Measurements from ENCODE around the gene GON4L.
A peak's percentile ranks its signal among the peaks of the same experiment; 100 is the strongest.
"Not testable (repeated sequence)": the region's sequence is repeated elsewhere in the genome, so short reads cannot be mapped to it uniquely, and the experiment has no call there.

The GON4L gene, protein sequence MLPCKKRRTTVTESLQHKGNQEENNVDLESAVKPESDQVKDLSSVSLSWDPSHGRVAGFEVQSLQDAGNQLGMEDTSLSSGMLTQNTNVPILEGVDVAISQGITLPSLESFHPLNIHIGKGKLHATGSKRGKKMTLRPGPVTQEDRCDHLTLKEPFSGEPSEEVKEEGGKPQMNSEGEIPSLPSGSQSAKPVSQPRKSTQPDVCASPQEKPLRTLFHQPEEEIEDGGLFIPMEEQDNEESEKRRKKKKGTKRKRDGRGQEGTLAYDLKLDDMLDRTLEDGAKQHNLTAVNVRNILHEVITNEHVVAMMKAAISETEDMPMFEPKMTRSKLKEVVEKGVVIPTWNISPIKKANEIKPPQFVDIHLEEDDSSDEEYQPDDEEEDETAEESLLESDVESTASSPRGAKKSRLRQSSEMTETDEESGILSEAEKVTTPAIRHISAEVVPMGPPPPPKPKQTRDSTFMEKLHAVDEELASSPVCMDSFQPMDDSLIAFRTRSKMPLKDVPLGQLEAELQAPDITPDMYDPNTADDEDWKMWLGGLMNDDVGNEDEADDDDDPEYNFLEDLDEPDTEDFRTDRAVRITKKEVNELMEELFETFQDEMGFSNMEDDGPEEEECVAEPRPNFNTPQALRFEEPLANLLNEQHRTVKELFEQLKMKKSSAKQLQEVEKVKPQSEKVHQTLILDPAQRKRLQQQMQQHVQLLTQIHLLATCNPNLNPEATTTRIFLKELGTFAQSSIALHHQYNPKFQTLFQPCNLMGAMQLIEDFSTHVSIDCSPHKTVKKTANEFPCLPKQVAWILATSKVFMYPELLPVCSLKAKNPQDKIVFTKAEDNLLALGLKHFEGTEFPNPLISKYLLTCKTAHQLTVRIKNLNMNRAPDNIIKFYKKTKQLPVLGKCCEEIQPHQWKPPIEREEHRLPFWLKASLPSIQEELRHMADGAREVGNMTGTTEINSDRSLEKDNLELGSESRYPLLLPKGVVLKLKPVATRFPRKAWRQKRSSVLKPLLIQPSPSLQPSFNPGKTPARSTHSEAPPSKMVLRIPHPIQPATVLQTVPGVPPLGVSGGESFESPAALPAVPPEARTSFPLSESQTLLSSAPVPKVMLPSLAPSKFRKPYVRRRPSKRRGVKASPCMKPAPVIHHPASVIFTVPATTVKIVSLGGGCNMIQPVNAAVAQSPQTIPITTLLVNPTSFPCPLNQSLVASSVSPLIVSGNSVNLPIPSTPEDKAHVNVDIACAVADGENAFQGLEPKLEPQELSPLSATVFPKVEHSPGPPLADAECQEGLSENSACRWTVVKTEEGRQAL (N-terminal part only)

DNA sequence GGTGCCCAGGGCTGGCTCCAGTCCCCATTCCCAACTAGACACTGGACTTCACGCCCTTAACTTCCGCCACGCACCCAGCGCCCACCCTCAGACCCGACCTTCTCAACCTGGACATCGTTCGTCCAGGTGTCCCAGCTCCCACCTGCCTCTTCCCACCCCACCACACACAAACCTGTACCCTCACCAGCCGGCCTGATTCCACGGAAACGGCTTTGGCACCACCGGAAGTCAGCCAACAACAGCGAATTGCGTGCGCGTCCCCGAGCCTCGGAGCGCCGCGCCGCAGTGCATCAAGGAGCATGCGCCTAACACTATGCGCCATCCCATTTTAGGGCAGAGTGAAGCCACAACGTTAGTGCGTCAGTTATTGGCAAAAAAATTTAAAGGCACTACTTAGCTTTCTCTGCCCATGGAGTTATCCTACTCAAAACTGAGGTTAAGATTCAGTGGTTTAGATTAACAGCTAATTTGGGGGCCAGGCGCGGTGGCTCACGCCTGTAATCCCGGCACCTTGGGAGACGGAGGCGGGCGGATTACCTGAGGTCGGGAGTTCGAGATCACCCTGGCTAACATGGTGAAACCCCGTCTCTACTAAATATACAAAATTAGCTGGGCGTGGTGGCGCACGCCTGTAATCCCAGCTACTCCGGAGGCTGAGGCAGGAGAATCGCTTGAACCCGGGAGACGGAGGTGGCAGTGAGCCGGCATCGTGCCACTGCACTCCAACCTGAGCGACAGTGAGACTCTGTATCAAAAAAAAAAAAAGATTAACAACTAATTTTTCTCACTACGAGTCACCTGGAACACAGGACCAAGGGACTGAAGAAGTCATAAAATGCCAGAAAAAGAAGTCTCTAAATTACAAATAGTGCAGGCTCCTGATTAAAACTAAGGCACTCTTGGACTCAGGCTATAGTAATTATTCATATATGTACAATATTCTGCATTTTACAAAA is at the start of gene GON4L:
GON4L (minus strand) TSS at position 240 of the 956 bp plus-strand sequence. CDS start 3,434 bp downstream, outside the sequence.
- peak; percentile 92 for DNase-seq

DNA sequence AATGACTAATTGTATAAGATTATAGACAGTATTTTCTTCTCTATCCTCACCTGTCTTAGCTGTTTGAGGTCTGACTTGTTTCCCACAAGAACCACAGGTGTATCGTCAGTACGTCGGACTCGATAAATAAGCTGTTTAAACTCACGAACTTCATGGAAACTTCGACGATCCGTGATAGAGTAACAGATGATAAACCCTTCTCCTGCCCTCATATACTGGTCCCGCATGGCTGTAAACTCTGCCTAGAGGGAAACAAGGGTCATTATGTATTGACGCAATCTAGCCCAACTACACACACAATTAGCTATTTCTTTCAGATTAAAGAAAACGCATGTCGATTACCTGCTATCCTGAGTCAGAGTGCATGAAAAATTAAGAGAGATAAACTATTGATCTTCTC is 47.2 kb upstream of the GON4L start:
- no peak for DNase-seq

DNA sequence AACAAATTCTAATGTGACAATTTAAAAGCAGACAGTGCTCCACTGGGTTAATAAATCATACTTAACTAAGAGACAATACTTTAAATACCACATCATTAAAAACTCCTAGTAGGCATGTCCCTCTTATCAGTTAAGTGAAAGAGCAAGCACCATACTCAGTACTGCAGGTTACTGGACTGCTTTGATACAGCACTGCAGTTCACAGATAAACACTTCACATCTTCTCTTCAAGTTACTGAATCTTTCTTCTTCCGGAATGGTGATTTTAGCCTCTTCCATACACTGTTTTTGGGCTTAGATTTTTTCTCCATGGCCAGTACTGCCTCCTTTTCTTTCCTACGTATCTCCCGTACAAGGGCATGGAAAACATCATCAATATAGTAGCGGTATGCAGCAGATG is 43.1 kb upstream of the GON4L start:
- DNase-seq = no peak

DNA sequence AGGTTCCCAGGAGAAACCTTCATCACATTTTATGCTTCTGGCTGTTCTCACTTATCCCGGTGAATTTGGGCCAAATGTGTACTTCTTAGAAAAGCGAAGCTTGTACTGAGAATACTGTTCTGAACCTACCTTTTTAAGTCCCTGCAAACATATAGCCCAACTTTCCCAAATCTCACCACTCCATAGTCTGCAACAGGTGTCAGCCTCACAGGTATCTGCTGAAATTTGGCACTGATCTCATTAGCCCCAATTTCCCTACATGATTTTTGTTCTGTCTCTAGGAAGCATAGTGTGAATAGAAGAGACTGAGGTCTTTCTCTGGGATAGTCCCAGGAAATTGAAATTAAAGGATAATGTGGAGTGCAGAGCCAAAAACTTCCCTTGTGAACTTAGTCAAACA is 42.7 kb upstream of the GON4L start:
- no peak for DNase-seq

DNA sequence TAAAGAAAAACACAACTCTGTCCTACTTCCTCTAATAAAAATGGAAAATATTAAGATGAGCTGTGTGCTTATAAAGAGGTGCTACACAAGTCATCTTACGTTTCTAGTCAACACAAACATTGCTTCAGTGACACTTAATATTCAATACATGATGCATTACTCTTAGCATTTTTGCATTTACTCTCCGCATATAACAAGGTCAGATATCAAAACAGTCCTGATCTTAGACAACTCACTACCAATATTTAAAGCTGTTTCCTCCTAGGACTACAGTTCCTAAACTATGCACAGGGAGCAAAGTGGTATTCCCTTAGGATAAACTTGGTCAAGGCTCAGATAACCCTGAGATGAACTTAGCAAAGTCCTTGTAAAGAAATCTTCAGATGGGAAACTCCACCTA is 41.9 kb upstream of the GON4L start:
- no peak for DNase-seq

DNA sequence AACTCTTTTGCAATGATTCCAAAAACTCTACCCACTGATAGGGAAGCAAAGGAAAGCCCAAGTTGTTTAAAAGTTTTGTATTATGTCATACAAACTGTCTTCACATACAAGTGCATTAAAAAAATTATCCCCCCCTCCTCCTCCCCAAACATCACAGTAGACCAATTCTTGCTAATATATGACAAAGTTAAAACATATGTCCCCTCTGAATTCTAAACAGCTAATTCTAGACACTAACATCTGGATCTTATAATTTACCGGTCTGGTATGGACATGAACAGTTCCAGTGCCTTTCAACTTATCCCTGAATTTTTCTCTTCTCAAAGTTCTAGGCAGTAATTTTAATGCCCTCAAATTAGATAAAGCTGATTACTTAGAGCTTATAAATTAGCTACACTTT is 40.7 kb upstream of the GON4L start:
- no peak for DNase-seq

DNA sequence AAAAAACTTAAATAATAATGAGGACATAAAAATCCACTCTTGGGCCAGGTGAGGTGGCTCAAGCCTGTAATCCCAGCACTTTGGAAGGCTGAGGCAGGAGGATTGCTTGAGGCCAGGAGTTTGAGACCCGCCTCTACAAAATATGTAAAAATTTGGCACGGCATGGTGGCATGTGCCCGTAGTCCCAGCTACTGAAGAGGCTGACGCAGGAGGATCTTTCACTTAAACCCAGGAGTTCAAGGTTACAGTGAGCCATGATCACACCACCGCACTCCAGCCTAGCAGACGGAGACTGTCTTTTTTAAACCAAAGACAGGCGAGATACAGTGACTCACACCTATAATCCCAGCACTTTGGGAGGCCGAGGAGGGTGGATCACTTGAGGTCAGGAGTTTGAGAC is 39.5 kb upstream of the GON4L start:
- not testable (repeated sequence) for DNase-seq

DNA sequence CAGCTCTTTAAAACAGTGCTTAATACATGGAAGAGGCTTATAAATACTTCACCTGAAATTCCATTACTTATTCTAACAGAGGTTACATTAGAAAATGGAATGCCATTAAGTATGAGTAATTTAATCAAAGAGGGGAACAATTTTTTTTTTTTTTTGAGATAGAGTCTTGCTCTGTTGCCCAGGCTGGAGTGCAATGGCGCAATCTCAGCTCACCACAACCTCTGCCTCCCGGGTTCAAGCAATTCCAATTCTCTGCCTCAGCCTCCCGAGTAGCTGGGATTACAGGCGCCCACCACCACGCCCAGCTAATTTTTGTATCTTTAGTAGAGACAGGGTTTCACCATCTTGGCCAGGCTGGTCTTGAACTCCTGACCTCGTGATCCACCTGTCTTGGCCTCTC is 38.6 kb upstream of the GON4L start:
- not testable (repeated sequence) for DNase-seq

DNA sequence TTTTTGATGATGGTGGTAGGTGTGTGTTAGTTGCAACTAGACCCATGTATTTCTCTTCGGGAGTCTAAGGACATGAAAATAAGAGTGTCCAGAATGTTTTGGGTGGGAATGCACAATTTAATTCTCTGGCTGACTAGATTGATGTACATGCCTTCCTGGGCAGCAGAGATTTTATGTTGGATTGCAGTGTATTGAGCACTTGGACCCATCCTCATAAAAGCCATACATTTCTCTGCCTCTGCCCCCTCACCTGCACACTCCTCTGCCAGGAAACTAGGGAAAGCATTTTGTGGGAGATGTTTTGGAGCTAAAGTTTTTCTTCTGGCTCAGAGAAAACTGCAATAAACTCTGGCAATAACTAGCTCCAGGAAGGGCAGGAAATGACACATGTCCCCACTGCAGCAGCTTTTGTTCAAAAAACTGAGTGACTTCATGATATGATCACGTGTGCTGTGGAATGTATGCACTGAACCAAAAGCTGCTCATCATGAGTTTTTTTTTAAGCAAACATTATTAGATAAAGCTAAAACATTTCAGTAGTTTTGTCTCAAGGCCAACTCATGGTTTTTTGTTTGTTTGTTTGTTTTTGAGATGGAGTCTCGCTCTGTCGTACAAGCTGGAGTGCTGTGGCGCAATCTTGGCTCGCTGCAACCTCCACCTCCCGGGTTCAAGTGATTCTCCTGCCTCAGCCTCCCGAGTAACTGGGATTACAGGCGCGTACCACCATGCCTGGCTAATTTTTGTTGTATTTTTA is 36.6 kb upstream of the GON4L start:
- DNase-seq = peak; percentile 40

DNA sequence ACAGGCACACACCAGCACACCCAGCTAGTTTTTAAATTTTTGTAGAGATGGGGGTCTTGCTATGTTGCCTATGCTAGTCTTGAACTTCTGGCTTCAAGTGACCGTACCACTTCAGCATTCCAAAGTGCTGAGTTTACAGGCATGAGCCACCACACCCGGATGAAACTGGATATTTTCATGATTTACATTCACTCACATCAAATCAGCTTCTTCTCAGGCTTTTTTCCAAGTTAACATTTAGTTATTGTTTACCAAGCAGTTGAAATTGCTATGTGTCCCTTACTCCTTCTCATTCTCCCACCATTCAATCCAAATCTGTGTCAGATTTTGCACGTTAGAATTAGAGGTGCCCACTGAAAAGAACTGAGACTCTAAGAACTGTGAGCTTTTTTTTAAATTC is 35.8 kb upstream of the GON4L start:
- DNase-seq = peak; percentile 57

DNA sequence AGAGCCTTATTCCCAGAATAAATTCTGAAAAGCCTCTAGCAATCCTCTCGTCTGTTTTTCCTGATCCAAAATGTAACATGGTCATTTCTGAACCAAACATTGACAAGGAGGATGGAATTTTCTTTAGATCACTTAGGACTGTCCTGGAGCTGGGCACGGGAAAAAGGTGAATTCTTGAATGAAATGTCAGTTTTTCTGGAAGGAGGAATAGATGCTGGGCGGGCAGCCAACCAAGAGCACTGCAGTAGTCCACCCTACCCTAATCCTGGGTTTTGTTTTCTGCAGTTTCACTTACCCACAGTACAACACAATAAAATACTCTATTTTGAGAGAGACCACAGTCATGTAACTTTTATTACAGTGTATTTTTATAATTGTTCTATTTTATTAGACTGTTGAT is 33.2 kb upstream of the GON4L start:
- DNase-seq = no peak

DNA sequence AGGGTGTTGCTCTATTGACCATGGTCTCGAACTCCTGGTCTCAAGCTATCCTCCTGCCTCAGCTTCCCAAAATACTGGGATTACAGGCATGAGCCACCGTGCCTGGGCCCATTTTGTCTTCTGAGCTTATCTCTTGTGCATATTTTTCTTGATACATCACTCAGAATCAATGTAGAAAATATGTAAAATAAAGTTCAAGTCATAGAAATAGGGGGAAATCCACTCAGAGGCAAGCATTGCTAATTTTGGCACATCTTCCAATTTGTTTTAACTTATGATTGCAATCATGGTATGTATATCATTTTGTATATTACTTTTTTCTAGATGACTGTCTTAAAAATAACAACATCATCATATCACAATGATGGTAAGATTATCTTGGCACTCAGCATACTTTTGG is 32.6 kb upstream of the GON4L start:
- no peak for DNase-seq

DNA sequence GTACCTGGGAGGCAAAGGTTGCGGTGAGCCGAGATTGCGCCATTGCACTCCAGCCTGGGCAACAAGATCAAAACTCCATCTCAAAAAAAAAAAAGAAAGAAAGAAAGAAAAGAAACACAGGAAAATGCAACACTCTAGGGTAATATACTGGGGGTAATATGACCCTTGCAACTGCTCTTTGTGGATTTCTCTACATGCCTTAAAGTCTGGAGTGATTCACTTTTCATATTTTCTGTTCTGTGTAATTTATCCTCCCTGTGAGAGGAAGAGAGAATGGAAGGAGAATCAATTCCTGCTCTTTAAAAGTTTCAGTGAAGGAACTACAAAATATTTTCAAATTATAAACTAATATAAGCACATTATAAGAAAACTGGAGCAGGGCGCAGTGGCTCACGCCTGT is 31.5 kb upstream of the GON4L start:
- no peak for DNase-seq

DNA sequence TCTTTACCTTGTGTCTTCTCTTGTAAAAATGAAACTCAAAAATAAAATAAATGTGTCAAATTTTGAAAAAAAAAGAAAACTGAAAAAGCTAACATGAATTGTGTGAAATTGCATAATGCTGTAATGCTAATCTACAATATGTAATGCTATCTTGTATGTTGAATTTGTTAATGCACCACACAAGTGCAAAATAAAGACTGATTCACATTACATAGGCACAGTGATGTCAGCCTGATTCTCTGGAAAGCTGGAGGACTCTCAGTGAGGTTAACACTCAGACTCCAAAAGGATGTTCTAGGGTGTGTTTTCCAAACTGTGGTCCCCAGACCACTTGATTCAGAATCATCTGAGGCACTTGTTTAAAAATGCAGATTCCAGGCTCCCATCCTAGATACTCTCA is 28.0 kb upstream of the GON4L start:
- no peak for DNase-seq

DNA sequence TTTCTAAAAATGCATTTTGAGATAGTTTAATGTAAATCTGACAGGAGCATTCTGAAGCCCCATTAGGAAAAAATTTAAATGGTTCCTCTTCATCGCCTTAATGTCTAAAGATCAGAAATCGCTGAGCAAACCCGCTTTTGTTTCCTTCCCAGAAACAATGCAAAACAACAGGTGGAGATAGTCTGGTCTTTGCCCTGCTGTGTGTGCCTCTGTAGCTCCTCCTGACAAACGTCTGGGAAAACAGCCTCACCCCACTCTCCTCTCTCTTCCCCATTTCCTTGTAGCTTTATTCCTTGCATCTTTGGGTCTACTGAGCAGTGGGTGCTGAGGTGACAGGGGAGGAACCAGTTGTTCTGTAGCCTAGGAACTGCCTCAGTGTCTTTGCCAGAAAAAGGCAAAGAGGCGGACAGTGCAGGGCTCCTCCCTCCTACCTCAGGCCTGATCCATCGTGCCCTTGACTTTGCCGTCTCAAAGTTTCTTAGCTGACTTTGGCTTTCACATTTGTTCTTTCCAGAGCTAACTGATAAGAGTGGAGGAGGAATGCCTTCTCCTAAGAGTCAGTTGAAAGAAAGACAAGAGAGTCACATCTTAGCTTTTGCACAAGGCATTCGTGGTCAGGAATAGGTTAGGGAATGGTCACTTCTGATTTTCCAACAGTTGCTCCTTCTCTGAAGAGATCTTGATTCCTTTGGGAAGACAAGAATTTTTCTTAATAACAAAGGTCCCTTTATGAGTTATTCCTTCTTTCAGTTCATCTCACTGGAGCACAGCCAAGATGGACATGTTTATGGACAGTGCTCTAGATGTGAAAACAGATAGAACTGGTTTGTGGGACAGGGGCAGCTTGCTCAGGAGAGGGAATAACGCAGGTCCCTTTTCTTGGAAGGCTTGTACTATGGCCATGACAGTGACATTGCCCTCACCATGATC is 27.3 kb upstream of the GON4L start:
- DNase-seq = no peak

DNA sequence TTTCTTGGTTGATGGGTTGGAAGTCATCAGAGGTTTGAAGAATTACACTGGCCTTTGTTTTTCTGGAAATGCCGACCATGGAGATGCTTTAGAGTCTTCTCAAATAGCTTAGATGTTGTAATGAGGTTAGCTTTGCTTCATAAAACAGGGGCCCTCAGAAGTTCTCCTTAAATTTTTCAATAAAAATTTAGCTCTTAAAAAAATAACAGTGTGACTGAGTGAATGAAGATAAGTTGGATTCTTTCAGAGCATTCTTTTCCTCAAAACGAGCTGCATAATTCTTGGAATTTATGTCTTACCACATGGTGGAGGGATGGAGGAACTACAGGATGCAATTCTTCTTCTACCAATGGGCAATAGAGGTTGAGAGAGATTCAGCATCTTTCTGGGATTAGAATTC is 25.8 kb upstream of the GON4L start:
- DNase-seq = no peak

DNA sequence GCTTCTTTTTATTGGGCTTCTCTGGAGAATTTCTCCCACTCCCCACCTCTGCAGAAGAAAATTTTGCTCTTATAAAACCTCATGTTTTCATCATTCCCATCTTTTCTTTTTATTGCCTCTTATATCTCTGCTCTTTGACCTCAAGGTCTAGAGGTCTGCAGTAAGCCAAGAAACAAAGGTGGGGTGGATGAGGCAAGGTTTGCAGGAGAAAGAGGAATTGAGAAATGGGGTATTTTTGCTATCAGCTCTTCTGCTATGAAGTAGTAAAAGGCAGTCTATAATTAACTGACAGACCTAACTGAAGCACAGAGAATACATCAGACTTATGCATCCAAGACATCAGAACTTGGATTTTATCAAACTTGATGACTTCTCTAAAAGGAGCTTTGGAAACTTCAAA is 25.2 kb upstream of the GON4L start:
- DNase-seq = no peak

DNA sequence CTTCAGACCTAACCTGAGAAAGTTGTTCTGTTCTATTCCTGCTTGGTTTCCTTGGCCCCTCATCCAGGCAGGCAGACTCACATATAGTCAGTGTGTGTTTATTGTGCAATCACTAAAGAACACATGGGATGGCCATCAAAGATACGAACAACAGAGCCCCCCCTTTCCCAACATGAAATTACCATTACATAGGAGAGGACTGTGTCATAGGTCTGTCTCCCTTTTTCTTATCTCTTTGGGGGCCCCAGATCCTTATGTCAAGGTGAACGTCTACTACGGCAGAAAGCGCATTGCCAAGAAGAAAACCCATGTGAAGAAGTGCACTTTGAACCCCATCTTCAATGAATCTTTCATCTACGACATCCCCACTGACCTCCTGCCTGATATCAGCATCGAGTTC is 23.9 kb upstream of the GON4L start:
- DNase-seq = no peak

DNA sequence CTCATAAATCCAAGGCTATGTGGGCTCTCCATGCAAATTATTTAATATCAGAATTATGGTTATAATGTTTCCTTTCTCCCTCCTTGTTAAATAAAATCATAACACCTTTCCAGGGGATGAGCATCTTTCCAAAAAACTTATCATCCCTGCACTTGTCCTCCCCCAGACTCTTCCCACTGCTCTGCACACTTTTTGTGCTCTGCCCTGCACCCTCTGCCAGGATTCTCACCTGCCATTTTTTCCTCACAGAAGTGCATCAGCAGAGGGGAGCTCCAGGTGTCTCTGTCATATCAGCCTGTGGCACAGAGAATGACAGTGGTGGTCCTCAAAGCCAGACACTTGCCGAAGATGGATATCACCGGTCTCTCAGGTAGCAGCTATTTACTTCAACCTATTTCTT is 23.2 kb upstream of the GON4L start:
- DNase-seq = no peak

DNA sequence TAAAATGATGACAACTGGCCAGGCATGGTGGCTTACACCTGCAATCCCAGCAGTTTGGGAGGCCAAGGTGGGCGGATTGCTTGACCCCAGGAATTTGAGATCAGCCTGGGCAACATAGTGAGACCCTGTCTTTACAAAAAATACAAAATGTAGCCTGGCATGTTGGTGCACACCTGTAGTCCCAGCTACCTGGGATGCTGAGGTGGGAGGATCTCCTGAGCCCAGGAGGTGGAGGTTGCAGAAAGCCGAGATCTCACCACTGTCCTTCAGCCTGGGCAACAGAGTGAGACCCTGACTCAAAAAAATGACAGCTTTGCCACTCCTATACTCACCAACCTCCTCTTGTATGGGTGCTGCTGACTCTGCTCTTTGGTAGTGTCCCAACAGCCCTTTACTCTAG is 20.9 kb upstream of the GON4L start:
- DNase-seq = no peak

Data from kidney glomerular epithelial cell (primary cell).